K562 (cell line): ENCODE results near the gene MMS22L. TPM values are rescaled to one million over a fixed set of nuclear protein-coding genes. Genes with fewer than 3 reads are reported as not detected.

Experiments used
- ATAC-seq: fragments of 200-7000 bp; cut with Tn5 transposase; 3 replicates; pipeline ENCODE4 v1.9.1; 2020; ENCODE audit warnings: moderate library complexity
- BruUV-seq: library from RNA; stranded (reverse); fragments of 400-500 nt; replicated peaks from 2 replicates; lab custom pipeline; 2021; lab: Mats Ljungman, UMichigan
- CTCF ChIA-PET: fragments of 300-600 bp; formaldehyde crosslinking; extraction: SDS; loops from one replicate; lab custom pipeline; 2021; ENCODE audit warnings: low intra/inter-chr PET ratio; lab: Yijun Ruan, JAX
- POLR2A ChIA-PET: fragments of 300-600, 350-650 bp; sonication (Branson Sonifier 250); formaldehyde crosslinking; extraction: SDS; loops from one replicate; lab custom pipeline; 2021; ENCODE audit warnings: antibody characterized with exemption, inconsistent platforms; lab: Yijun Ruan, JAX
- DNase-seq, 4 experiments: peaks; one replicate each; pipeline versions ENCODE4 v3.0.0 to v3.0.0-alpha.2; 2011 to 2018; ENCODE audit warnings: low spot score in 3 of 4, mixed read lengths in 3 of 4; ENCODE audit errors: extremely low read depth in 1 of 4
- FAIRE-seq: peaks from 2 replicates; lab custom pipeline; 2011; peaks lifted over from hg19 to GRCh38; lab: Jason Lieb, UNC
- H2AFZ ChIP-seq: 2 replicates; pipeline ENCODE4 v1.6.0; 2011; ENCODE audit warnings: low read depth, low read length, control low read depth, inconsistent platforms
- H3K27ac ChIP-seq: fragments of 200-600 bp; 3 replicates; pipeline ENCODE4 v1.8.0; 2011; ENCODE audit warnings: low read depth, mild to moderate bottlenecking, control low read depth, inconsistent platforms, low read length, moderate library complexity, mixed read lengths; ENCODE audit errors: extremely low read depth
- H3K27me3 ChIP-seq, 2 experiments: fragments of 300-600 bp in 1 of 2; 2 replicates in 1 of 2; 3 replicates in 1 of 2; pipeline versions ENCODE4 v1.6.0 to v1.8.0; 2011; ENCODE audit warnings: inconsistent platforms in 2 of 2, low read length in 2 of 2, mild to moderate bottlenecking in 1 of 2, mixed read lengths in 1 of 2, moderate library complexity in 1 of 2; ENCODE audit not compliant: control insufficient read depth in 2 of 2, insufficient read depth in 2 of 2
- H3K36me3 ChIP-seq: fragments of 300-600 bp; 3 replicates; pipeline ENCODE4 v1.8.0; 2011; ENCODE audit warnings: mild to moderate bottlenecking, low read length, inconsistent platforms; ENCODE audit not compliant: control insufficient read depth, insufficient read depth
- H3K4me1 ChIP-seq, 2 experiments: fragments of 200-600 bp in 1 of 2; replicated peaks in 1 of 2; 2 replicates in 1 of 2; 3 replicates in 1 of 2; pipeline versions ENCODE4 v1.5.1 to v1.8.0; 2011; ENCODE audit warnings: inconsistent platforms in 2 of 2, low read length in 2 of 2, mild to moderate bottlenecking in 1 of 2, mixed read lengths in 1 of 2, moderate library complexity in 1 of 2; ENCODE audit not compliant: control insufficient read depth in 2 of 2, insufficient read depth in 2 of 2
- H3K4me2 ChIP-seq: 2 replicates; pipeline ENCODE4 v1.6.1; 2011; ENCODE audit warnings: low read length, control low read depth, inconsistent platforms, mixed read lengths; ENCODE audit not compliant: insufficient read depth
- H3K4me3 ChIP-seq: fragments of 200-600 bp; sonication (generic), shearing (Covaris generic); 2 replicates; pipeline ENCODE4 v1.5.1; 2016; ENCODE audit warnings: control low read depth, inconsistent platforms
- H3K79me2 ChIP-seq: fragments of 200-600 bp; 3 replicates; pipeline ENCODE4 v1.8.0; 2011; ENCODE audit warnings: low read length, inconsistent platforms; ENCODE audit not compliant: control insufficient read depth, insufficient read depth
- H3K9ac ChIP-seq, 2 experiments: 2 replicates each; pipeline versions ENCODE4 v1.6.0 to v1.6.1; 2011; ENCODE audit warnings: low read depth in 2 of 2, low read length in 2 of 2, control low read depth in 1 of 2, inconsistent platforms in 1 of 2, mild to moderate bottlenecking in 1 of 2, mixed read lengths in 1 of 2; ENCODE audit not compliant: insufficient read depth in 1 of 2
- H3K9me1 ChIP-seq: one replicate; pipeline ENCODE4 v1.6.0; 2011; ENCODE audit warnings: inconsistent platforms, mild to moderate bottlenecking, low read length, moderate library complexity; ENCODE audit not compliant: control insufficient read depth, insufficient read depth
- H3K9me3 ChIP-seq: replicated peaks from 2 replicates; pipeline ENCODE4 v1.5.1; 2011; ENCODE audit warnings: low read depth, low read length, inconsistent platforms; ENCODE audit not compliant: control insufficient read depth, insufficient read depth
- H4K20me1 ChIP-seq: replicated peaks from 2 replicates; pipeline ENCODE4 v1.6.1; 2011; ENCODE audit warnings: low read length, inconsistent platforms, mixed read lengths; ENCODE audit not compliant: control insufficient read depth, insufficient read depth
- ARID1B ChIP-seq: fragments of 450-650 bp; IDR thresholded peaks from 2 replicates; pipeline ENCODE4 v1.6.1; 2016; ENCODE audit warnings: antibody characterized with exemption, mild to moderate bottlenecking, inconsistent platforms
- CBFA2T2 ChIP-seq: fragments of 450-650 bp; conservative IDR thresholded peaks from 2 replicates; pipeline ENCODE4 v1.6.1; 2017; ENCODE audit warnings: mild to moderate bottlenecking
- CBFA2T3 ChIP-seq: fragments of 450-650 bp; IDR thresholded peaks from 2 replicates; pipeline ENCODE4 v1.6.1; 2017
- CHD2 ChIP-seq: IDR thresholded peaks from 2 replicates; pipeline ENCODE4 v1.6.1; 2011; ENCODE audit warnings: low read depth, low read length
- HOXB6 ChIP-seq: fragments of 250-450 bp; sonication (Bioruptor Pico); IDR thresholded peaks from 2 replicates; pipeline ENCODE4 v1.5.1; 2022; ENCODE audit warnings: mild to moderate bottlenecking, borderline replicate concordance
- POLR2AphosphoS5 ChIP-seq: IDR thresholded peaks from 2 replicates; pipeline ENCODE4 v1.6.1; 2011; ENCODE audit warnings: mild to moderate bottlenecking, low read depth, low read length, moderate library complexity; ENCODE audit not compliant: control insufficient read depth, insufficient read depth
- RFX5 ChIP-seq: IDR thresholded peaks from 2 replicates; pipeline ENCODE4 v1.6.1; 2011; ENCODE audit warnings: low read depth, mild to moderate bottlenecking, improper control_type of control experiment, low read length
- TAL1 ChIP-seq: fragments of 450-650 bp; IDR thresholded peaks from 2 replicates; pipeline ENCODE4 v1.6.1; 2016; ENCODE audit warnings: mild to moderate bottlenecking
- THAP7 ChIP-seq: fragments of 250-450 bp; sonication (Bioruptor Pico); IDR thresholded peaks from 2 replicates; pipeline ENCODE4 v1.5.0; 2021
- TRIM24 ChIP-seq, 2 experiments: fragments of 450-650 bp; IDR thresholded peaks; 2 replicates each; pipeline ENCODE4 v1.6.1; 2016
- USF2 ChIP-seq: sonication (generic); formaldehyde crosslinking; IDR thresholded peaks from 2 replicates; pipeline ENCODE4 v1.5.0; 2020; ENCODE audit warnings: missing genetic modification reagents
- WGBS: fragments of 100-300 bp; shearing (Covaris generic); methylation state at CpG from one replicate; pipeline ENCODE4 v1.1.6; 2016; ENCODE audit warnings: low coverage, mixed read lengths; ENCODE audit not compliant: insufficient coverage; ENCODE audit errors: missing lambda C conversion rate; 5-methylcytosine and 5-hydroxymethylcytosine counted together
- in situ Hi-C: fragments of 300-500 bp; cut with MboI; formaldehyde crosslinking; loops from 4 replicates; pipeline ENCODE4 v1.15.0; 2018; ENCODE audit warnings: inconsistent platforms, mixed read lengths
- intact Hi-C: fragments of 100-400 bp; cut with micrococcal nuclease; formaldehyde crosslinking; loops from 2 replicates; pipeline ENCODE4 v1.14.2; 2022
- polyA plus RNA-seq, 8 experiments: library from polyadenylated mRNA; depleted of rRNA in 4 of 8; stranded (reverse) in 5 of 8; unstranded in 3 of 8; fragments of >200 nt; fragmentation: Nextera tagmentation in 2 of 8; fragmentation: Illumina TruSeq in 1 of 8; extraction: Ambion mirVana in 2 of 8; extraction: Trizol in 1 of 8; gene quantifications; 2 replicates each; pipeline versions ENCODE4 v1.2.1 to v1.2.3, GENCODE V29; 2011 to 2014; ENCODE audit warnings: inconsistent platforms in 1 of 8, missing spikeins in 1 of 8
- total RNA-seq, 7 experiments: library from RNA; depleted of rRNA in 6 of 7; stranded (reverse); fragments of >200 nt in 6 of 7; fragmentation: Illumina TruSeq in 2 of 7; extraction: Trizol in 2 of 7; gene quantifications; 2 replicates each; pipeline versions ENCODE4 v1.2.1 to v1.2.3, GENCODE V29; 2011 to 2021; ENCODE audit warnings: low replicate concordance in 1 of 7
- TF ChIP-seq, protein P1 (sequence below): fragments of 450-650 bp; IDR thresholded peaks from 2 replicates; pipeline ENCODE4 v1.6.1; 2016; ENCODE audit warnings: mild to moderate bottlenecking

Gene MMS22L
- total and polyA plus RNA-seq, 9 of the 15 experiments (the other 6 are each of a cell fraction or from before 2014, with no cell fraction given), result 13.0 to 59.5 (median 26.9) TPM

DNA sequence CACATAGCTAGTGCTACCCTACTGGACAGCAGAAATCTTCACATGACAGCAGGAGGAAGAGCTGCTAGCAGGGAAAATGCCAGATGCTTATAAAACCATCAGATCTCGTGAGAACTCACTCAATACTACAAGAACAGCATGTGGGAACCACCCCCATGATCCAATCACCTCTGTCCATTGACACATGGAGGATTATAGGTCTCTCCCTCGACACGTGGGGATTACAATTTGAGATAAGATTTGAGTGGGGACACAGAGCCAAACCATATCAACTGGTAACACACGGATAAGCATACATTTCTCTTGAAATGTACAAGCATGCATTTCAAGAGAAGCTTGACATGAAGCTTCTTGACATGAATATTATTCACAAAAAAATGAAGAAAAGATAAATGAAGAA is 64.1 kb downstream of the MMS22L start:
- TF ChIP-seq, protein P1, sequence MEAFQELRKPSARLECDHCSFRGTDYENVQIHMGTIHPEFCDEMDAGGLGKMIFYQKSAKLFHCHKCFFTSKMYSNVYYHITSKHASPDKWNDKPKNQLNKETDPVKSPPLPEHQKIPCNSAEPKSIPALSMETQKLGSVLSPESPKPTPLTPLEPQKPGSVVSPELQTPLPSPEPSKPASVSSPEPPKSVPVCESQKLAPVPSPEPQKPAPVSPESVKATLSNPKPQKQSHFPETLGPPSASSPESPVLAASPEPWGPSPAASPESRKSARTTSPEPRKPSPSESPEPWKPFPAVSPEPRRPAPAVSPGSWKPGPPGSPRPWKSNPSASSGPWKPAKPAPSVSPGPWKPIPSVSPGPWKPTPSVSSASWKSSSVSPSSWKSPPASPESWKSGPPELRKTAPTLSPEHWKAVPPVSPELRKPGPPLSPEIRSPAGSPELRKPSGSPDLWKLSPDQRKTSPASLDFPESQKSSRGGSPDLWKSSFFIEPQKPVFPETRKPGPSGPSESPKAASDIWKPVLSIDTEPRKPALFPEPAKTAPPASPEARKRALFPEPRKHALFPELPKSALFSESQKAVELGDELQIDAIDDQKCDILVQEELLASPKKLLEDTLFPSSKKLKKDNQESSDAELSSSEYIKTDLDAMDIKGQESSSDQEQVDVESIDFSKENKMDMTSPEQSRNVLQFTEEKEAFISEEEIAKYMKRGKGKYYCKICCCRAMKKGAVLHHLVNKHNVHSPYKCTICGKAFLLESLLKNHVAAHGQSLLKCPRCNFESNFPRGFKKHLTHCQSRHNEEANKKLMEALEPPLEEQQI, result 0 out of 2 replicates have a peak, but pooled peaks have one; percentile 48
- no peak for TF ChIP-seq POLR2AphosphoS5
- TF ChIP-seq USF2 (CRISPR knock-in tag), result peak; percentile 34; the same call in 1 of the 2 replicates
- peak in 1 of 2 experiments; percentile 27; a peak in 1 of 4 replicates for TF ChIP-seq TRIM24 (IDR thresholded peaks at IDR 0.05)
- 0 out of 2 replicates have a peak, but pooled peaks have one; percentile 40 for TF ChIP-seq CHD2
- TF ChIP-seq RFX5, result no peak
- TF ChIP-seq CBFA2T3, result peak; percentile 61
- TF ChIP-seq CBFA2T2, result 0 out of 2 replicates have a peak, but pooled peaks have one; percentile 20
- no peak for TF ChIP-seq HOXB6 (CRISPR knock-in tag)
- TF ChIP-seq ARID1B, result peak; percentile 23; the same call in 1 of the 2 replicates
- TF ChIP-seq TAL1, result peak; percentile 49; the same call in 1 of the 2 replicates
- TF ChIP-seq THAP7, result no peak
- H3K27me3 ChIP-seq, result no peaks in the 10 kb centered on the region
- DNase-seq (peak in 2 of 4 experiments; percentile 9 to 32), ATAC-seq (no peak), FAIRE-seq (no peak)
- in situ Hi-C loops, result no loop called here
- H3K9me1 ChIP-seq, result no peaks in the 10 kb centered on the region
- H3K9me3 ChIP-seq, result no peaks in the 10 kb centered on the region; the same call in 1 of the 2 replicates
- H3K27ac ChIP-seq, result no peak overlapping the region
- 28% methylated on average over 4 of the region's 4 CpGs for WGBS
- POLR2A ChIA-PET, result interaction anchor here (0.9 kb wide), 1 partner anchor 112 kb away, joined by 3 read pairs; no protein-coding TSS in a partner anchor
- 0 out of 2 replicates have a peak, but pooled peaks cover 3% of the 10 kb centered on the region for H4K20me1 ChIP-seq
- CTCF ChIA-PET, result no interaction called here
- H3K36me3 ChIP-seq, result peaks cover 23% of the 10 kb centered on the region
- peaks cover 40% of the 10 kb centered on the region for H3K79me2 ChIP-seq
- intact Hi-C loops, result no loop called here
- no peak overlapping the region for H3K9ac ChIP-seq
- H3K4me3 ChIP-seq, result no peak overlapping the region
- no peak overlapping the region for H3K4me2 ChIP-seq
- H2AFZ ChIP-seq, result no peak overlapping the region
- peaks cover 0 to 6% of the 10 kb centered on the region in 2 experiments; a peak in 3 of 5 replicates for H3K4me1 ChIP-seq
- BruUV-seq, result no TSS peak
